B cell (primary cell): ENCODE data around the gene PPP1R11. TPM values are rescaled to one million over a fixed set of nuclear protein-coding genes. Genes with fewer than 3 reads are reported as not detected.

ENCODE experiments used
- ATAC-seq: fragments of 200-7000 bp; cut with Tn5 transposase; one replicate; pipeline ENCODE4 v1.10.0; 2021; ENCODE audit warnings: low read depth, mild to moderate bottlenecking, moderate number of reproducible peaks, moderate library complexity
- CTCF ChIA-PET: fragments of 350-600 bp; sonication (Branson Sonifier 250); formaldehyde crosslinking; loops from one replicate; lab custom pipeline; 2021; ENCODE audit warnings: antibody characterized with exemption, inconsistent platforms; lab: Charles Lee
- POLR2A ChIA-PET: fragments of 350-600 bp; sonication (Branson Sonifier 250); formaldehyde crosslinking; loops from one replicate; lab custom pipeline; 2021; ENCODE audit warnings: antibody characterized with exemption; lab: Charles Lee
- DNase-seq: peaks from one replicate; pipeline ENCODE4 v3.0.0; 2013
- H2AFZ ChIP-seq: 2 replicates; pipeline ENCODE4 v1.6.1; 2012; ENCODE audit warnings: mild to moderate bottlenecking, low read depth, low read length; ENCODE audit not compliant: insufficient read depth, poor library complexity, severe bottlenecking
- H3K27ac ChIP-seq, 2 donors: 1 replicate in 1 of 2; 2 replicates in 1 of 2; pipeline ENCODE4 v1.5.1; 2012 to 2013; ENCODE audit warnings: low read length in 2 of 2, mild to moderate bottlenecking in 2 of 2, moderate library complexity in 1 of 2
- H3K27me3 ChIP-seq, 4 experiments: fragments of 200-600 bp in 1 of 4; sonication (generic) in 1 of 4; replicated peaks in 1 of 4; 1 replicate in 2 of 4; 2 replicates in 2 of 4; pipeline versions ENCODE4 v1.6.1 to v1.7.0; 2013 to 2016; ENCODE audit warnings: low read length in 3 of 4, mild to moderate bottlenecking in 2 of 4, mixed read lengths in 1 of 4, moderate library complexity in 1 of 4; ENCODE audit not compliant: insufficient read depth in 4 of 4, control insufficient read depth in 3 of 4; ENCODE audit errors: control extremely low read depth in 1 of 4
- H3K36me3 ChIP-seq, 2 experiments: replicated peaks in 1 of 2; 1 replicate in 1 of 2; 2 replicates in 1 of 2; pipeline versions ENCODE4 v1.6.1 to v1.7.1; 2013; ENCODE audit warnings: low read length in 1 of 2; ENCODE audit not compliant: insufficient read depth in 2 of 2, control insufficient read depth in 1 of 2; ENCODE audit errors: control extremely low read depth in 1 of 2, extremely low read depth in 1 of 2
- H3K4me1 ChIP-seq, 2 donors: fragments of 200-600 bp in 1 of 2; sonication (generic) in 1 of 2; 1 replicate in 1 of 2; 2 replicates in 1 of 2; pipeline versions ENCODE4 v1.5.1 to v1.6.1; 2013 to 2017; ENCODE audit warnings: low read length in 2 of 2; ENCODE audit not compliant: control insufficient read depth in 2 of 2, insufficient read depth in 2 of 2
- H3K4me2 ChIP-seq: replicated peaks from 2 replicates; pipeline ENCODE3; 2012; ENCODE audit warnings: mild to moderate bottlenecking, low read depth, low read length; ENCODE audit not compliant: poor library complexity, severe bottlenecking
- H3K4me3 ChIP-seq, 5 experiments: fragments of 200-600 bp in 1 of 5; sonication (generic) in 1 of 5; 1 replicate in 3 of 5; 2 replicates in 2 of 5; pipeline versions ENCODE4 v1.5.1 to v1.7.0; 2011 to 2016; ENCODE audit warnings: low read length in 4 of 5, mild to moderate bottlenecking in 4 of 5, low read depth in 2 of 5, control low read depth in 1 of 5, moderate library complexity in 1 of 5; ENCODE audit not compliant: insufficient read depth in 1 of 5; ENCODE audit errors: control extremely low read depth in 1 of 5, extremely low read depth in 1 of 5
- H3K79me2 ChIP-seq: fragments of 200-600 bp; sonication (generic); one replicate; pipeline ENCODE4 v1.6.0; 2016; ENCODE audit warnings: low read length; ENCODE audit not compliant: control insufficient read depth, insufficient read depth
- H3K9ac ChIP-seq: fragments of 200-600 bp; sonication (generic); 2 replicates; pipeline ENCODE4 v1.6.1; 2017; ENCODE audit warnings: mild to moderate bottlenecking, low read length, moderate library complexity
- H3K9me3 ChIP-seq, 3 donors: one replicate each; pipeline versions ENCODE4 v1.6.1 to v1.7.1; 2013; ENCODE audit warnings: low read length in 2 of 3; ENCODE audit not compliant: control insufficient read depth in 2 of 3, insufficient read depth in 1 of 3; ENCODE audit errors: control extremely low read depth in 1 of 3
- H4K20me1 ChIP-seq: 2 replicates; pipeline ENCODE4 v1.6.0; 2012; ENCODE audit warnings: mild to moderate bottlenecking, low read length; ENCODE audit not compliant: insufficient read depth, control insufficient read depth, poor library complexity, severe bottlenecking
- H3K27ac Mint-ChIP-seq: one replicate; pipeline ENCODE4 v1.8.0; 2021; ENCODE audit warnings: mixed read lengths
- H3K27me3 Mint-ChIP-seq: one replicate; pipeline ENCODE4 v1.8.0; 2021; ENCODE audit warnings: mixed read lengths
- H3K4me1 Mint-ChIP-seq: one replicate; pipeline ENCODE4 v1.8.0; 2021; ENCODE audit warnings: mixed read lengths
- H3K4me3 Mint-ChIP-seq: one replicate; pipeline ENCODE4 v1.8.0; 2021; ENCODE audit warnings: mixed read lengths
- H3K9me3 Mint-ChIP-seq: one replicate; pipeline ENCODE4 v1.8.0; 2022; ENCODE audit warnings: mixed read lengths; ENCODE audit not compliant: insufficient read depth
- EZH2 ChIP-seq: IDR thresholded peaks from 2 replicates; pipeline ENCODE4 v1.6.1; 2012; ENCODE audit warnings: borderline replicate concordance, low read depth, mild to moderate bottlenecking, moderate library complexity, low read length; ENCODE audit not compliant: insufficient read depth, poor library complexity, severe bottlenecking
- WGBS: methylation state at CpG from one replicate; pipeline ENCODE4 v1.1.5; 2013; ENCODE audit warnings: missing lambda C conversion rate; ENCODE audit not compliant: insufficient coverage; 5-methylcytosine and 5-hydroxymethylcytosine counted together
- intact Hi-C: fragments of 100-400 bp; cut with micrococcal nuclease; formaldehyde crosslinking; loops from one replicate; pipeline ENCODE4 v1.10.0; 2022
- polyA plus RNA-seq: library from polyadenylated mRNA; depleted of rRNA; stranded (reverse); fragments of >200 nt; gene quantifications from 2 replicates; pipeline ENCODE4 v1.2.3, GENCODE V29; 2012
- total RNA-seq, 2 donors: library from RNA; stranded (reverse); fragments of 120-200 nt in 1 of 2; gene quantifications; 1 replicate in 1 of 2; 2 replicates in 1 of 2; pipeline versions ENCODE4 v1.2.3 to v1.2.4, GENCODE V29; 2013 to 2022
- TF ChIP-seq, protein P1 (sequence below): fragments of 200-600 bp; IDR thresholded peaks from one replicate; pipeline ENCODE4 v1.8.0; 2022; ENCODE audit warnings: antibody characterized with exemption, mild to moderate bottlenecking

The PPP1R11 gene
- total and polyA plus RNA-seq, 2 donors (not counting 1 experiment from before 2014, with no cell fraction given): 44.8 to 47.8 TPM

DNA sequence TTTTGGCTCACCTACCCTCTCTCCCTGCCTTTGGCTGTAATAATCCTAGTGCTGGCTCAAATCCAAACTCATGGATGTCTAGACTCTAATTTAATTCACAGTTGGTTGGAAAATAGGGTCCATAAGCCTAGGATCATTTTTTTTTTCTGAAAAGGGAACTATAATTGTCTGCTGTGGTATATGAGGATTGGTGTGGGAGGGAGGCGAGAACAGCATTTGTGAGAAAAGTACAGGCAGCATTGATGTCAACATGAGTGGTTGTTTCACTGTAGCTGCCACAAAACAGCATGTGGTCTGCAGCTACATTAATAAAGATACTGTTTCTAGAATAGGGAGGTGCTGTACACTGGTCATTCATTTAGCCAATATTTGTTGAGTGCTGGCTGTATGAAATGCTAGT is 24.5 kb upstream of the PPP1R11 start:
- peaks cover 3% of the 10 kb centered on the region for H3K4me1 Mint-ChIP-seq
- DNase-seq (no peak), ATAC-seq (no peak)
- Histone ChIP-seq H3K4me1 (no peaks in the 10 kb centered on the region), H3K79me2 (no peaks in the 10 kb centered on the region), H3K9me3 (no peaks in the 10 kb centered on the region), H3K4me3 (no peak overlapping the region), H3K4me2 (no peak overlapping the region), H3K9ac (no peak overlapping the region), H3K36me3 (peaks cover 0 to 3% of the 10 kb centered on the region in 2 experiments), H2AFZ (no peak overlapping the region), H3K27ac (no peak overlapping the region), H4K20me1 (no peaks in the 10 kb centered on the region), H3K27me3 (no peaks in the 10 kb centered on the region)
- H3K4me3 Mint-ChIP-seq: no peak overlapping the region
- ChIA-PET POLR2A (no interaction called here), CTCF (no interaction called here)
- intact Hi-C loops: no loop called here
- 100% methylated on average over 1 of the region's 1 CpG for WGBS
- no peaks in the 10 kb centered on the region for H3K27me3 Mint-ChIP-seq
- H3K9me3 Mint-ChIP-seq: no peaks in the 10 kb centered on the region
- H3K27ac Mint-ChIP-seq: no peak overlapping the region
- no peak for TF ChIP-seq EZH2
- TF ChIP-seq, protein P1, sequence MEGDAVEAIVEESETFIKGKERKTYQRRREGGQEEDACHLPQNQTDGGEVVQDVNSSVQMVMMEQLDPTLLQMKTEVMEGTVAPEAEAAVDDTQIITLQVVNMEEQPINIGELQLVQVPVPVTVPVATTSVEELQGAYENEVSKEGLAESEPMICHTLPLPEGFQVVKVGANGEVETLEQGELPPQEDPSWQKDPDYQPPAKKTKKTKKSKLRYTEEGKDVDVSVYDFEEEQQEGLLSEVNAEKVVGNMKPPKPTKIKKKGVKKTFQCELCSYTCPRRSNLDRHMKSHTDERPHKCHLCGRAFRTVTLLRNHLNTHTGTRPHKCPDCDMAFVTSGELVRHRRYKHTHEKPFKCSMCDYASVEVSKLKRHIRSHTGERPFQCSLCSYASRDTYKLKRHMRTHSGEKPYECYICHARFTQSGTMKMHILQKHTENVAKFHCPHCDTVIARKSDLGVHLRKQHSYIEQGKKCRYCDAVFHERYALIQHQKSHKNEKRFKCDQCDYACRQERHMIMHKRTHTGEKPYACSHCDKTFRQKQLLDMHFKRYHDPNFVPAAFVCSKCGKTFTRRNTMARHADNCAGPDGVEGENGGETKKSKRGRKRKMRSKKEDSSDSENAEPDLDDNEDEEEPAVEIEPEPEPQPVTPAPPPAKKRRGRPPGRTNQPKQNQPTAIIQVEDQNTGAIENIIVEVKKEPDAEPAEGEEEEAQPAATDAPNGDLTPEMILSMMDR: no peak

DNA sequence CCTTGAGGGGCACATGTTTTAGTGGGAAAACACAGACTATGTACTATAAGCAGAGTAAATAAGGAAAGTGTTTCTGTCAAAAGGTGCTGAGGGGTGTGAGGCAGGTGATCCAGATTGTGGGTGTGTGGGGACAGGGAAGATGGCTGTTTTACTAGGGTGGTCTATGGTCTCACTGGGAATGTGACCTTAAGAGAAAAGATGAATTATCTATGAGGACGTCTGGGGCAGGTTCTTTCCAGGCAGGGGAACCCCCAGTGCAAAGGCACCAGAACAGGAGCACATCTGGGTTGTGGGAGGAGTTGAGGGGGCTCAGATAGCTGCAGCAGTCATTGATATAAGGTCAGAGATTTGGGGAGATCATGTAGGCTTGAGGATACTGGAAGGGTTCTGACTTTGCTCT is 24.1 kb upstream of the PPP1R11 start:
- intact Hi-C loops: no loop called here
- DNase-seq (no peak), ATAC-seq (no peak)
- no peak overlapping the region for H3K9ac ChIP-seq
- peaks cover 0 to 3% of the 10 kb centered on the region in 2 experiments for H3K36me3 ChIP-seq
- no peak overlapping the region for H3K4me2 ChIP-seq
- Mint-ChIP-seq H3K27ac (no peak overlapping the region), H3K27me3 (no peaks in the 10 kb centered on the region), H3K4me3 (no peak overlapping the region), H3K9me3 (no peaks in the 10 kb centered on the region), H3K4me1 (peaks cover 4% of the 10 kb centered on the region)
- H3K27ac ChIP-seq: no peak overlapping the region
- H2AFZ ChIP-seq: no peak overlapping the region
- H3K4me3 ChIP-seq: no peak overlapping the region
- H4K20me1 ChIP-seq: no peaks in the 10 kb centered on the region
- CTCF ChIA-PET: no interaction called here
- POLR2A ChIA-PET: no interaction called here
- no peaks in the 10 kb centered on the region for H3K79me2 ChIP-seq
- no peaks in the 10 kb centered on the region for H3K4me1 ChIP-seq
- no peak for TF ChIP-seq EZH2
- TF ChIP-seq, protein P1: no peak
- no peaks in the 10 kb centered on the region for H3K9me3 ChIP-seq
- WGBS: 63% methylated on average over 1 of the region's 1 CpG
- H3K27me3 ChIP-seq: no peaks in the 10 kb centered on the region
